IMR-90 (cell line): ENCODE results near the gene OR4P4. TPM values are rescaled to one million over a fixed set of nuclear protein-coding genes. Genes with fewer than 3 reads are reported as not detected.
A peak's percentile ranks its signal among the peaks of the same experiment; 100 is the strongest.

Source experiments
- ATAC-seq: fragments of 200-7000 bp; cut with Tn5 transposase; 2 replicates; pipeline ENCODE4 v1.9.1; 2020; ENCODE audit warnings: low read depth, mild to moderate bottlenecking, moderate library complexity
- BruUV-seq: library from RNA; stranded (reverse); fragments of 400-500 nt; replicated peaks from 2 replicates; lab custom pipeline; 2021; lab: Mats Ljungman, UMichigan
- CTCF ChIA-PET: fragments of 300-600 bp; formaldehyde crosslinking; extraction: SDS; loops from one replicate; lab custom pipeline; 2021; ENCODE audit warnings: antibody characterized with exemption; lab: Yijun Ruan, JAX
- POLR2A ChIA-PET: fragments of 300-600 bp; sonication (Branson Sonifier 250); formaldehyde crosslinking; loops from one replicate; lab custom pipeline; 2022; ENCODE audit warnings: antibody characterized with exemption; ENCODE audit not compliant: unreplicated experiment; lab: Charles Lee
- DNase-seq: peaks from one replicate; pipeline ENCODE4 v3.0.0; 2013
- H2AFZ ChIP-seq: replicated peaks from 2 replicates; pipeline ENCODE3; 2013; ENCODE audit warnings: low read length, mild to moderate bottlenecking; ENCODE audit not compliant: poor library complexity
- H2AK5ac ChIP-seq: 2 replicates; pipeline ENCODE4 v1.6.1; 2013; ENCODE audit warnings: low read depth, low read length, inconsistent platforms
- H2AK9ac ChIP-seq: replicated peaks from 2 replicates; pipeline ENCODE3; 2013; ENCODE audit warnings: mild to moderate bottlenecking, low read depth, low read length, moderate library complexity; ENCODE audit not compliant: poor library complexity
- H2BK120ac ChIP-seq: 2 replicates; pipeline ENCODE4 v1.6.1; 2013; ENCODE audit warnings: low read depth, low read length, inconsistent platforms
- H2BK15ac ChIP-seq: 3 replicates; pipeline ENCODE4 v1.6.1; 2013; ENCODE audit warnings: low read depth, low read length, inconsistent platforms
- H2BK20ac ChIP-seq: 2 replicates; pipeline ENCODE4 v1.6.1; 2013; ENCODE audit warnings: low read depth, mild to moderate bottlenecking, inconsistent platforms, low read length, moderate library complexity
- H2BK5ac ChIP-seq: 2 replicates; pipeline ENCODE4 v1.6.1; 2013; ENCODE audit warnings: mild to moderate bottlenecking, low read depth, low read length, inconsistent platforms; ENCODE audit not compliant: poor library complexity, severe bottlenecking
- H3K14ac ChIP-seq: replicated peaks from 2 replicates; pipeline ENCODE4 v1.6.1; 2013; ENCODE audit warnings: low read depth, low read length, inconsistent platforms
- H3K18ac ChIP-seq: 2 replicates; pipeline ENCODE4 v1.6.1; 2013; ENCODE audit warnings: low read depth, low read length, control low read depth
- H3K23ac ChIP-seq: 2 replicates; pipeline ENCODE4 v1.6.1; 2013; ENCODE audit warnings: low read depth, low read length, inconsistent platforms
- H3K27ac ChIP-seq: 2 replicates; pipeline ENCODE4 v1.5.1; 2013; ENCODE audit warnings: mild to moderate bottlenecking, control low read depth, low read length; ENCODE audit not compliant: insufficient read depth
- H3K27me3 ChIP-seq: 2 replicates; pipeline ENCODE4 v1.6.1; 2013; ENCODE audit warnings: low read length; ENCODE audit not compliant: control insufficient read depth, insufficient read depth
- H3K36me3 ChIP-seq: 2 replicates; pipeline ENCODE4 v1.6.1; 2013; ENCODE audit warnings: low read length, mixed read lengths; ENCODE audit not compliant: control insufficient read depth, insufficient read depth
- H3K4ac ChIP-seq: 2 replicates; pipeline ENCODE4 v1.6.1; 2013; ENCODE audit warnings: low read depth, low read length, inconsistent platforms
- H3K4me1 ChIP-seq: 2 replicates; pipeline ENCODE4 v1.6.1; 2013; ENCODE audit warnings: low read length, mixed read lengths; ENCODE audit not compliant: control insufficient read depth, insufficient read depth
- H3K4me2 ChIP-seq: 2 replicates; pipeline ENCODE4 v1.6.1; 2013; ENCODE audit warnings: low read depth, mild to moderate bottlenecking, control low read depth, low read length, moderate library complexity
- H3K4me3 ChIP-seq: 2 replicates; pipeline ENCODE4 v1.5.1; 2013; ENCODE audit warnings: low read depth, mild to moderate bottlenecking, control low read depth, low read length, moderate library complexity; ENCODE audit not compliant: insufficient read depth
- H3K56ac ChIP-seq: 2 replicates; pipeline ENCODE4 v1.6.1; 2013; ENCODE audit warnings: low read length, inconsistent platforms; ENCODE audit not compliant: insufficient read depth; ENCODE audit errors: extremely low read depth
- H3K79me1 ChIP-seq, 2 experiments: 2 replicates each; pipeline ENCODE4 v1.6.1; 2013; ENCODE audit warnings: low read length in 2 of 2, inconsistent platforms in 1 of 2, low read depth in 1 of 2
- H3K9ac ChIP-seq: 2 replicates; pipeline ENCODE4 v1.6.1; 2013; ENCODE audit warnings: low read depth, low read length, control low read depth
- H3K9me1 ChIP-seq: 2 replicates; pipeline ENCODE4 v1.6.1; 2013; ENCODE audit warnings: low read length, inconsistent platforms; ENCODE audit not compliant: insufficient read depth
- H3K9me3 ChIP-seq: 2 replicates; pipeline ENCODE4 v1.6.1; 2013; ENCODE audit warnings: low read length; ENCODE audit not compliant: control insufficient read depth, insufficient read depth
- H4K20me1 ChIP-seq: 2 replicates; pipeline ENCODE4 v1.6.1; 2013; ENCODE audit warnings: low read length, inconsistent platforms; ENCODE audit not compliant: insufficient read depth
- H4K5ac ChIP-seq: 2 replicates; pipeline ENCODE4 v1.6.1; 2013; ENCODE audit warnings: mild to moderate bottlenecking, low read depth, low read length, control low read depth
- H4K8ac ChIP-seq, 2 experiments: 2 replicates each; pipeline ENCODE4 v1.6.1; 2013; ENCODE audit warnings: low read depth in 2 of 2, low read length in 2 of 2, control low read depth in 1 of 2, inconsistent platforms in 1 of 2
- H4K91ac ChIP-seq: 2 replicates; pipeline ENCODE4 v1.6.1; 2013; ENCODE audit warnings: low read depth, low read length, inconsistent platforms; ENCODE audit not compliant: insufficient read depth
- CEBPB ChIP-seq: IDR thresholded peaks from 2 replicates; pipeline ENCODE4 v1.6.1; 2012; ENCODE audit warnings: low read depth, low read length, improper control_type of control experiment
- ELK1 ChIP-seq: fragments of 150-350 bp; IDR thresholded peaks from 2 replicates; pipeline ENCODE4 v1.6.1; 2016; ENCODE audit warnings: low read depth, mild to moderate bottlenecking, low read length, moderate library complexity, borderline replicate concordance
- WGBS, 2 experiments: methylation state at CpG; one replicate each; pipeline versions ENCODE4 v1.1.5 to v1.1.7; 2013; ENCODE audit warnings: missing lambda C conversion rate in 2 of 2; ENCODE audit not compliant: insufficient read length in 1 of 2; ENCODE audit errors: extremely low coverage in 2 of 2; 5-methylcytosine and 5-hydroxymethylcytosine counted together
- dilution Hi-C: fragments of 300-500 bp; cut with HindIII; formaldehyde crosslinking; loops from one replicate; pipeline ENCODE4 v1.14.3; 2018; ENCODE audit warnings: low sequenced_read_pairs; ENCODE audit not compliant: unreplicated experiment
- in situ Hi-C: fragments of 300-500 bp; cut with MboI; formaldehyde crosslinking; loops from 3 replicates; pipeline ENCODE4 v1.14.3; 2019; ENCODE audit warnings: low sequenced_read_pairs, inconsistent platforms, mixed read lengths
- intact Hi-C: fragments of 100-400 bp; cut with micrococcal nuclease; formaldehyde crosslinking; loops from 2 replicates; pipeline ENCODE4 v1.10.0; 2022
- polyA plus RNA-seq, 3 experiments: library from polyadenylated mRNA; depleted of rRNA; stranded (reverse); fragments of >200 nt; gene quantifications; 2 replicates each; pipeline ENCODE4 v1.2.3, GENCODE V29; 2012; ENCODE audit warnings: low replicate concordance in 1 of 3
- total RNA-seq: library from RNA; depleted of rRNA; stranded (reverse); fragments of >200 nt; gene quantifications from 2 replicates; pipeline ENCODE4 v1.2.3, GENCODE V29; 2012

The OR4P4 gene
- total and polyA plus RNA-seq, 2 of the 4 experiments (the other 2 are of a cell fraction) = not detected

DNA sequence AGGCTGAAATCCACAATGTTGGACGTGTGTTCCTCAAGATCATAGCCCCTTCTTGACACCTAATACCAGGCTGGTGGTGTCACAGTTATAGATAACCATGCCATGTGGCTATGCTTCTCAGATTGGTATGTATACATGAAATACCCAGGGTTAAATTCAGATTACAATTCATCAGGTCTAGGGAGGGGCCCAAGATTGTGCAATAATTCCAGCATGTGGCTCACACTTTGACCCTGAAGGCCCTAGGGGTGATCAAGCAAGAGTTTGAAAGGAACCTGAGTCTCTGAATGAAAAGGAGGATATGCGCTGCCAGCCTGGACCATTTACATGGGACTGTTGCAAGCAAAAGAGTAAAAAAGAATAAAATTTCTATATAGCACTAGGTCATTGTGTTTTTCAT is 34.5 kb downstream of the OR4P4 start:
- Histone ChIP-seq H4K20me1 (no peaks in the 10 kb centered on the region), H4K91ac (no peak overlapping the region), H3K9me3 (peaks cover 10% of the 10 kb centered on the region), H3K23ac (no peak overlapping the region), H3K4me2 (no peak overlapping the region), H3K14ac (no peak overlapping the region), H3K9ac (no peak overlapping the region), H3K4ac (no peak overlapping the region), H2AK9ac (no peak overlapping the region), H2BK5ac (no peak overlapping the region), H3K4me3 (no peak overlapping the region), H3K4me1 (no peaks in the 10 kb centered on the region), H3K18ac (no peak overlapping the region), H3K56ac (no peak overlapping the region), H3K9me1 (no peaks in the 10 kb centered on the region), H2BK15ac (no peak overlapping the region), H3K27ac (no peak overlapping the region), H2AFZ (no peak overlapping the region), H3K27me3 (no peaks in the 10 kb centered on the region), H4K5ac (no peak overlapping the region), H4K8ac (no peak overlapping the region), H3K79me1 (no peaks in the 10 kb centered on the region), H2BK120ac (no peak overlapping the region), H3K36me3 (no peaks in the 10 kb centered on the region), H2AK5ac (no peak overlapping the region), H2BK20ac (no peak overlapping the region)
- no CpG with 5 or more reads among the region's 2 CpGs for WGBS, 2 experiments
- dilution Hi-C loops = no loop called here
- BruUV-seq = no TSS peak
- intact Hi-C loops = loop anchor here (10.0 kb wide), 1 partner anchor 65 kb away; no protein-coding TSS in a partner anchor
- ATAC-seq (no peak), DNase-seq (no peak)
- in situ Hi-C loops = no loop called here
- ChIA-PET CTCF (interaction anchor here (0.7 kb wide), 1 partner anchor 25 kb away, joined by 3 read pairs; no protein-coding TSS in a partner anchor), POLR2A (no interaction called here)
- TF ChIP-seq ELK1 = no peak
- TF ChIP-seq CEBPB = peak; percentile 60; the same call in 1 of the 2 replicates
